Activated CD4-positive, alpha-beta T cell treated with anti-CD3 and anti-CD28 coated beads, Interleukin-2, amount 10 ng/mL, durations not matched to agents 7 days and 5 days (primary cell): ENCODE measurements around the gene FAM240A. TPM values are rescaled to one million over a fixed set of nuclear protein-coding genes. Genes with fewer than 3 reads are reported as not detected.

Source experiments
- CTCF ChIA-PET: fragments of 350-600 bp; sonication (Branson Sonifier 250); formaldehyde crosslinking; loops from one replicate; lab custom pipeline; 2021; ENCODE audit warnings: antibody characterized with exemption; lab: Charles Lee
- POLR2A ChIA-PET: fragments of 350-600 bp; sonication (Branson Sonifier 250); formaldehyde crosslinking; loops from one replicate; lab custom pipeline; 2021; ENCODE audit warnings: antibody characterized with exemption; lab: Charles Lee
- DNase-seq: peaks from one replicate; pipeline ENCODE4 v3.0.0-alpha.2; 2020
- H3K27ac Mint-ChIP-seq: one replicate; pipeline ENCODE4 v1.8.0; 2021; ENCODE audit warnings: mild to moderate bottlenecking, moderate library complexity, mixed read lengths
- H3K27me3 Mint-ChIP-seq: one replicate; pipeline ENCODE4 v1.8.0; 2021; ENCODE audit warnings: mixed read lengths
- H3K36me3 Mint-ChIP-seq: one replicate; pipeline ENCODE4 v1.8.0; 2021; ENCODE audit warnings: low read depth, mixed read lengths
- H3K4me1 Mint-ChIP-seq: one replicate; pipeline ENCODE4 v1.8.0; 2021; ENCODE audit warnings: mixed read lengths
- H3K4me3 Mint-ChIP-seq: one replicate; pipeline ENCODE4 v1.8.0; 2021; ENCODE audit warnings: mild to moderate bottlenecking, moderate library complexity, mixed read lengths
- H3K9me3 Mint-ChIP-seq: one replicate; pipeline ENCODE4 v1.8.0; 2021; ENCODE audit warnings: mixed read lengths
- total RNA-seq, 2 experiments: library from RNA; stranded (reverse); gene quantifications; one replicate each; pipeline ENCODE4 v1.2.3, GENCODE V29; 2021

The FAM240A gene
- total RNA-seq, 2 experiments from 2014 or later: not detected

- ChIA-PET CTCF (interaction anchor here (2.8 kb wide), 1 partner anchor 9 kb away, joined by 11 read pairs; no protein-coding TSS in a partner anchor), POLR2A (no interaction called here)
- Mint-ChIP-seq H3K36me3 (no peaks in the 10 kb centered on the region), H3K27me3 (peaks cover 52% of the 10 kb centered on the region), H3K27ac (no peak overlapping the region), H3K9me3 (no peaks in the 10 kb centered on the region), H3K4me1 (no peaks in the 10 kb centered on the region), H3K4me3 (no peak overlapping the region)
- no peak for DNase-seq
Measured at GRCh38 chr3:46619845-46620778, 7.8 kb downstream of the FAM240A start.

- H3K27ac Mint-ChIP-seq: no peak overlapping the region
- ChIA-PET POLR2A (no interaction called here), CTCF (interaction anchor here (0.5 to 1.4 kb wide), 3 partner anchors 66 to 1649 kb away, joined by 3 to 6 read pairs (median 4); no protein-coding TSS in a partner anchor)
- H3K4me3 Mint-ChIP-seq: no peak overlapping the region
- H3K4me1 Mint-ChIP-seq: peaks cover 10% of the 10 kb centered on the region
- H3K9me3 Mint-ChIP-seq: no peaks in the 10 kb centered on the region
- peaks cover 27% of the 10 kb centered on the region for H3K27me3 Mint-ChIP-seq
- no peak for DNase-seq
- no peaks in the 10 kb centered on the region for H3K36me3 Mint-ChIP-seq
Measured at GRCh38 chr3:46624533-46624932, 12.2 kb downstream of the FAM240A start.

DNA sequence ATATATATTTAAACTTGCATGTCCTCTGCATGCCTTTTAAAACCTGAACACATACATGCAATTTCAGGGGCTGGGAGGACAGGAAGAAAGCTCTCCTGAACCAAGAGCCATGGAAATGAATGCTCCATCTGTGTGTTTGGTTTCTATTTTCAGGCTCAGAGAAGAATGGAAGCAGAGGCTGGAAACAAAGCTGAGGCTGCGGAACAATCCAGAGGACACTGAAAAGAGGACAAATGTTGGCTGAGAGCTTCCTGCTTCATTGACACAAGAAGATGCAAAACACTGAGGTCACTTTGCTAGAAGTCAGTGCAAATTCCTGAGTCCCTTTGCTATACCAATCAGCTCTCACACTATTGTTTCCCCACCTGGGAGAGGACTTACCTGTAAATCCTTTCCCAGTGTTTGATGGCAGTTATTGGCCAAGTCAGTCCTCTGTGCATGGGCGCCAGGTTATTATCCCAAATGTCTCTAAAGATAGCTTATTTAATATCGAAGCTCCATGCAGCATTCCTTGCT lies 12.7 kb downstream of the FAM240A start:
- DNase-seq: no peak
- ChIA-PET POLR2A (no interaction called here), CTCF (interaction anchor here (0.5 to 1.4 kb wide), 4 partner anchors 21 to 1650 kb away, joined by 3 to 6 read pairs (median 4); no protein-coding TSS in a partner anchor)
- H3K27ac Mint-ChIP-seq: no peak overlapping the region
- H3K4me3 Mint-ChIP-seq: no peak overlapping the region
- H3K4me1 Mint-ChIP-seq: peaks cover 15% of the 10 kb centered on the region
- peaks cover 24% of the 10 kb centered on the region for H3K27me3 Mint-ChIP-seq
- H3K9me3 Mint-ChIP-seq: no peaks in the 10 kb centered on the region
- H3K36me3 Mint-ChIP-seq: no peaks in the 10 kb centered on the region

DNA sequence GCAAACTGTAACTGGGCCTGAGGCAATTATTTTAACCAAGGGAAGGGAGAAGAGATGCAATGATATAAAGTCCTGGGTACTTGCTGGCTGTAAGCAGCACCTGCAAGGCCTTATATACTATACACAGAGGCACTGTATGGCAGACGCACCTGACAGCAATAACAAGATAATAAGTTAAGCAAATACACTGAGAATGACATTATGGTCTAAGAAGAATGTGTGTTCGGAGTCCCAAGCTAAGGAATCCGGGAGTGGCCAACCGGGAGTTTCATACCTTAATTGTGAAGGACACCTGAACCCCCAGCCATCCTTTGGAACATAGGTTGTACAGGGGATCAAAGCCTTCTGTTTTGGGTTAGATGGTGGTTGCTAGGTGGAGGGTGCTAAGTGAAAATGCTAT lies 13.7 kb downstream of the FAM240A start:
- Mint-ChIP-seq H3K27ac (no peak overlapping the region), H3K36me3 (no peaks in the 10 kb centered on the region), H3K9me3 (no peaks in the 10 kb centered on the region), H3K27me3 (peaks cover 18% of the 10 kb centered on the region), H3K4me3 (no peak overlapping the region), H3K4me1 (peaks cover 19% of the 10 kb centered on the region)
- CTCF ChIA-PET: interaction anchor here (1.4 kb wide), 1 partner anchor 137 kb away, joined by 6 read pairs; no protein-coding TSS in a partner anchor
- no peak for DNase-seq
- POLR2A ChIA-PET: no interaction called here

DNA sequence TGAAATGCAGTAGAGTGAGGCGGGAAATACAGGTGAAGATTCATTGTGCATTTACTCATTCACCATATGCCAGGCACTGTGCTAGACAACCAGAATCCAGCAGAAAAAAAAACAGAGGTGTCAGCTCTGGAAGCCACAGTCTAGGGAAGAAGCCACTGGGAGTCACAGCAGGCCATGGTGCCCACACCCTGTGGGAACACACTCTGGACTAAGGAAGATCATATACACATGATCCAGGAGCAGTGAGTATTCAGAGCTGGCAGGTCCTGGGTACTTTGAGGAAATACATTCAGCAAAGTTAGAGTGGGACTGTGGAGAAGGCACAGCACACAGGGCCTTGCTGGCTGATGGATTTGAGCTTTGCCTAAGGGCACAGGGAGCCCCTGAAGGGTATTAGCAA lies 14.8 kb downstream of the FAM240A start:
- no peak overlapping the region for H3K4me3 Mint-ChIP-seq
- ChIA-PET CTCF (interaction anchor here (1.1 to 4.9 kb wide), 2 partner anchors 138 to 150 kb away, joined by 3 to 67 read pairs; no protein-coding TSS in a partner anchor), POLR2A (no interaction called here)
- peaks cover 14% of the 10 kb centered on the region for H3K27me3 Mint-ChIP-seq
- H3K27ac Mint-ChIP-seq: no peak overlapping the region
- H3K9me3 Mint-ChIP-seq: no peaks in the 10 kb centered on the region
- DNase-seq: no peak
- peaks cover 19% of the 10 kb centered on the region for H3K4me1 Mint-ChIP-seq
- no peaks in the 10 kb centered on the region for H3K36me3 Mint-ChIP-seq

GRCh38 chr3:46628901-46629369 lies 16.6 kb downstream of the FAM240A start:
- Mint-ChIP-seq H3K4me3 (no peak overlapping the region), H3K27ac (peak overlapping the region; percentile 74), H3K4me1 (peaks cover 19% of the 10 kb centered on the region), H3K9me3 (no peaks in the 10 kb centered on the region), H3K36me3 (no peaks in the 10 kb centered on the region), H3K27me3 (peaks cover 5% of the 10 kb centered on the region)
- DNase-seq: no peak
- CTCF ChIA-PET: interaction anchor here (0.6 to 4.9 kb wide), 11 partner anchors 10 to 146 kb away, joined by 3 to 67 read pairs (median 4); no protein-coding TSS in a partner anchor
- POLR2A ChIA-PET: interaction anchor here (0.6 kb wide), 1 partner anchor 140 kb away, joined by 11 read pairs; no protein-coding TSS in a partner anchor

DNA sequence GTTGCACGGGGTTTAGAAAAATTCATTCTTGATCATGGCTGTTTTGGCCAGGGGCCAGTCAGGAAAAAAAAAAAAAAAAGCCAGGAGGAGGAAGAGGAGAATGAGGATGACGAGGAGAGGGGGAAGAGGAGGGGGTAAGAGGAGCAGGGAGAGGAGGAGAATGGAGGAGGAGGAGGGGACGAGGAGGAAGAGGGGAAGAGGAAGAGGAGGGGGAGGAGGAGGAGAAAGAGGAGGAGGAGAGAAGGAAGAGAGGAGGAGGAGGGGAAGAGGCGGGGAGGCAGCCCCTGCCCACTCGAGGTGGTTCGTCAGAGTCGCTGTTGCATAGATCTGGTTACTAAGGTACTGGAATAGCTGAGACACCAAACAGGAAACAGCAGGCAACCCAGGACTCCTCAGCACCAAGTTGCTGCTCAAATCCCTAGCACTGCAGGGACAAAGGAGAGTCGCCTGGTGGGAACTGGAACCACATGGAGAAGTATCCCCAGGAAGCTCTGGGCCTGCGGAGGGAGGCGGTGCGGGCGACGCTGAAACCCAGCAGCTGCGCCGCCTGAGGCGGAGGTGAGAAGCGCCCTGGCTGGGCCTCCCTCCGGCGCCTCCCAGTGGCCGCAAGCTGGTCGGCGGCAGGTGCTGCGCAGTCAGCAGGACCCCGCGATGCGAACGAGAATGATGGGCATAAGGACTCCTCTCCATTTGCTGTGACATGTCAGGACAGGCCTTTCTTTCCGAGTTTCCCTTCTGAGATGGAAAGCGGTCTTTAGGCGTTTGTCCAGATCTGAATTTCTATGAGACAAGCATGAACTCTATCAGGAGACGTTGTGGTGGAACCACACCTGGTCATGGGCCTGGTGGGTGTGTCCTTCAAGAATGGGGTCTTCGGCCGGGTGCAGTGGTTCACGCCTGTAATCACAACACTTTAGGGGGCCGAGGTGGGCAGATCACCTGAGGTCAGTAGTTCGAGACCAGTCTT lies 17.5 kb downstream of the FAM240A start:
- Mint-ChIP-seq H3K27me3 (peaks cover 4% of the 10 kb centered on the region), H3K4me1 (peaks cover 26% of the 10 kb centered on the region), H3K27ac (peak overlapping the region; percentile 74), H3K9me3 (no peaks in the 10 kb centered on the region), H3K36me3 (no peaks in the 10 kb centered on the region), H3K4me3 (no peak overlapping the region)
- DNase-seq: peak; percentile 78
- POLR2A ChIA-PET: interaction anchor here (0.6 to 0.7 kb wide), 2 partner anchors 141 kb away, joined by 3 to 11 read pairs; no protein-coding TSS in a partner anchor
- CTCF ChIA-PET: interaction anchor here (0.6 to 4.9 kb wide), 18 partner anchors 9 to 186 kb away, joined by 3 to 67 read pairs (median 4); no protein-coding TSS in a partner anchor

GRCh38 chr3:46632792-46633191 lies 20.5 kb downstream of the FAM240A start:
- no peaks in the 10 kb centered on the region for H3K36me3 Mint-ChIP-seq
- CTCF ChIA-PET: interaction anchor here (2.0 kb wide), 1 partner anchor 144 kb away, joined by 14 read pairs; no protein-coding TSS in a partner anchor
- DNase-seq: no peak

GRCh38 chr3:46634856-46635255 lies 22.5 kb downstream of the FAM240A start:
- Mint-ChIP-seq H3K4me3 (no peak overlapping the region), H3K36me3 (no peaks in the 10 kb centered on the region), H3K9me3 (no peaks in the 10 kb centered on the region), H3K4me1 (peaks cover 15% of the 10 kb centered on the region), H3K27me3 (peaks cover 3% of the 10 kb centered on the region), H3K27ac (no peak overlapping the region)
- DNase-seq: no peak
- ChIA-PET CTCF (interaction anchor here (1.0 kb wide), 1 partner anchor 147 kb away, joined by 3 read pairs; no protein-coding TSS in a partner anchor), POLR2A (no interaction called here)

More at GRCh38 chr3:46632792-46633191, 20.5 kb downstream of the FAM240A start:
- Mint-ChIP-seq H3K27ac (no peak overlapping the region), H3K4me3 (no peak overlapping the region), H3K27me3 (peaks cover 3% of the 10 kb centered on the region), H3K4me1 (peaks cover 28% of the 10 kb centered on the region), H3K9me3 (no peaks in the 10 kb centered on the region)
- POLR2A ChIA-PET: no interaction called here

DNA sequence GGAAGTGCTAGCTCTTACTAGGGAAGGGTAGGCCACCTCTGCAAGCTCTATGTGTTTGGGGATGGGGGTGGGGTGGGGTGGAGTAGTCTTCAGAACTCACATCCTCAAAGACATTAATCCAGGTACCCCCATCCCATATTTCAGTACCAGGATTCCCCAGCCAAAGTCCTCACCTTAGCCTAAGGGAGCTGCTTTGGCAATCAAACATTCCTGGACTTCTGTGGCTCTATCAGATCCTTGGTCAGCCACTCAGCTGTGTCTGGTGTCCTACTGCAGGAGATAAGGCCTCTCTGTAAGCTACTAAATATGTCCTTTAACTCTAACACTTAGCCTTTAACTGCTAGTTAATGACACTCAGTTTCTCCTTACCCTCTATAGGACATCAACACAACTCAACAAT lies 26.9 kb downstream of the FAM240A start:
- POLR2A ChIA-PET: no interaction called here

DNA sequence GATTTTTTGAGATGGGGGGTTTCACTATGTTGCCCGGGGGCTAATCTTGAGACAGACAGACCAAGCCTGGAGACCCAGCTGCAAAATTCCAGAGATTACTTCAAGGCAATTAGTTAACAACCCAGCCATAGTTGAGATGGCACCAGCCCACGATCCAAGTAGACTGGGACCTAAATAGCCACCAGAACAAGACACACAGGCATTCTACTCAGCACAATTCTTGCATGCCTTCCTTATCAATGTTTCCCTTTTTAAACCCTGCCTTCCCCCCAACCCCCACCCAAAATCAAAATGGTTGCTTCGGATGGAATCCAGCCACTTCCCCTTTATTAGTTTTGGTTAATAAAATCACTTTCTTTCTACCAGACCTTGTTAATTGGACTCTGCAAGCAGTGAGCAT lies 28.6 kb downstream of the FAM240A start:
- no peak for DNase-seq

More for the DNA sequence above, 26.9 kb downstream of the FAM240A start:
- H3K4me1 Mint-ChIP-seq: peaks cover 7% of the 10 kb centered on the region
- no peaks in the 10 kb centered on the region for H3K36me3 Mint-ChIP-seq
- CTCF ChIA-PET: interaction anchor here (1.7 kb wide), 1 partner anchor 10 kb away, joined by 4 read pairs; no protein-coding TSS in a partner anchor
- no peak for DNase-seq
- peaks cover 9% of the 10 kb centered on the region for H3K9me3 Mint-ChIP-seq
- H3K27me3 Mint-ChIP-seq: peaks cover 20% of the 10 kb centered on the region
- no peak overlapping the region for H3K4me3 Mint-ChIP-seq
- no peak overlapping the region for H3K27ac Mint-ChIP-seq

More for the DNA sequence above, 28.6 kb downstream of the FAM240A start:
- POLR2A ChIA-PET: no interaction called here
- Mint-ChIP-seq H3K9me3 (peaks cover 9% of the 10 kb centered on the region), H3K4me1 (no peaks in the 10 kb centered on the region), H3K36me3 (no peaks in the 10 kb centered on the region), H3K27me3 (peaks cover 20% of the 10 kb centered on the region), H3K4me3 (no peak overlapping the region), H3K27ac (no peak overlapping the region)
- CTCF ChIA-PET: no interaction called here
